Spinal cord (tissue), 10 donors: Measurements from ENCODE around the gene NR3C2. TPM values are rescaled to one million over a fixed set of nuclear protein-coding genes. Genes with fewer than 3 reads are reported as not detected.
"Not testable (repeated sequence)": the region's sequence is repeated elsewhere in the genome, so short reads cannot be mapped to it uniquely, and the experiment has no call there.

Source experiments
- DNase-seq, 6 donors: peaks; one replicate each; pipeline versions ENCODE4 v3.0.0 to v3.0.0-alpha.2; 2013 to 2015; ENCODE audit warnings: low spot score in 6 of 6, low read depth in 4 of 6
- H3K27ac ChIP-seq: one replicate; pipeline ENCODE4 v1.5.1; 2013; ENCODE audit warnings: low read depth, low read length, control low read depth
- H3K27me3 ChIP-seq: one replicate; pipeline ENCODE4 v1.6.1; 2013; ENCODE audit warnings: low read length; ENCODE audit not compliant: control insufficient read depth, insufficient read depth
- H3K36me3 ChIP-seq: one replicate; pipeline ENCODE4 v1.6.1; 2013; ENCODE audit warnings: low read length; ENCODE audit not compliant: control insufficient read depth, insufficient read depth
- H3K4me1 ChIP-seq: one replicate; pipeline ENCODE4 v1.6.1; 2013; ENCODE audit warnings: low read length; ENCODE audit not compliant: control insufficient read depth, insufficient read depth
- H3K4me3 ChIP-seq: one replicate; pipeline ENCODE4 v1.5.1; 2013; ENCODE audit warnings: low read depth, low read length, control low read depth
- H3K9me3 ChIP-seq: one replicate; pipeline ENCODE4 v1.6.1; 2013; ENCODE audit warnings: low read length; ENCODE audit not compliant: control insufficient read depth, insufficient read depth
- WGBS: methylation state at CpG from one replicate; pipeline ENCODE4 v1.1.5; 2013; ENCODE audit warnings: missing lambda C conversion rate; ENCODE audit not compliant: insufficient coverage; 5-methylcytosine and 5-hydroxymethylcytosine counted together
- polyA plus RNA-seq, 2 donors: library from polyadenylated mRNA; unstranded; fragments of 120-200 nt; gene quantifications; one replicate each; pipeline ENCODE4 v1.2.1, GENCODE V29; 2013; ENCODE audit not compliant: insufficient read length in 2 of 2
- total RNA-seq, 2 donors: library from RNA; depleted of rRNA in 1 of 2; stranded (reverse); fragments of 120-200 nt in 1 of 2; fragments of >200 nt in 1 of 2; gene quantifications; one replicate each; pipeline versions ENCODE4 v1.2.3 to v1.2.4, GENCODE V29; 2013 to 2014
- donor health status: healthy.

NR3C2 gene
- total and polyA plus RNA-seq, 4 donors: 9.2 to 27.0 (median 14.1) TPM

DNA sequence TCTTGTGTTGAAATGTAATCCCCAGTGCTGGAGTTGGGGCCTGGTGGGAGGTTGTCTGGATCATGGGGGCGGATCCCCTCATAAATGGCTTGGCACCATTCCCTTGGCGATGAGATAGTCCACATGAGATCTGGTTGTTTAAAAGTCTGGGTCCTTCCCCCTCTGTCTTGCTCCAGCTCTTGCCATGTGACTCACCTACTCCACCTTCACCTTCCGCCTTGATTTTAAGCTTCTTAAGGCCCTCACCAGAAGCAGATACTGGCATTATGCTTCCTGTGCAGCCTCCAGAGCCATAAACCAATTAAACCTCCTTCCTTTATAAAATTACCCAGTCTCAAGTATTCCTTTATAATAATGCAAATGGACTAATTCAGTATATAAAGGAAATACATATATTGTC lies 111.5 kb downstream of the NR3C2 start:
- Histone ChIP-seq H3K9me3 (no peaks in the 10 kb centered on the region), H3K27ac (no peak overlapping the region), H3K4me1 (no peaks in the 10 kb centered on the region), H3K4me3 (no peak overlapping the region), H3K27me3 (no peaks in the 10 kb centered on the region), H3K36me3 (no peaks in the 10 kb centered on the region)
- no peak for DNase-seq
- 83% methylated on average over 2 of the region's 3 CpGs for WGBS

DNA sequence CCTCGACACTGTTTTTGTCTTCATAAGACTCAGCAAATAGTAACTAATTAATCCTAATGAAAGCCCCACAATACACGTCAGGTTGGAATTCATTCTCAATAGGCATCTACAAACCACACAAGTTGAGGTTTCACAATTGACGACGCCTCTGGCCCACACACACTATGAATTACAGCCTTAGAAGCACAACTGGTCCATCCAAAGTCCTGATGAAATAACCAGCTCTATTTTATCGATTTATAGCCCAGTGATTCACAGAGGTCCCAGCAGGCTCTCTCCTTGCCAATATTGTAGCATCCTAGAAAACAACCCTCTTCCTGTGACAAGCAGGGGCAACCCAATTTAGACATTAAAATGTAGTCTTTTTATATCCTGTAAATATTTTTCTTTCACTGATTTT lies 112.1 kb downstream of the NR3C2 start:
- no peaks in the 10 kb centered on the region for H3K4me1 ChIP-seq
- no peaks in the 10 kb centered on the region for H3K27me3 ChIP-seq
- H3K4me3 ChIP-seq: no peak overlapping the region
- H3K27ac ChIP-seq: no peak overlapping the region
- no peak for DNase-seq
- WGBS: 39% methylated on average over 4 of the region's 5 CpGs
- no peaks in the 10 kb centered on the region for H3K9me3 ChIP-seq
- no peaks in the 10 kb centered on the region for H3K36me3 ChIP-seq

DNA sequence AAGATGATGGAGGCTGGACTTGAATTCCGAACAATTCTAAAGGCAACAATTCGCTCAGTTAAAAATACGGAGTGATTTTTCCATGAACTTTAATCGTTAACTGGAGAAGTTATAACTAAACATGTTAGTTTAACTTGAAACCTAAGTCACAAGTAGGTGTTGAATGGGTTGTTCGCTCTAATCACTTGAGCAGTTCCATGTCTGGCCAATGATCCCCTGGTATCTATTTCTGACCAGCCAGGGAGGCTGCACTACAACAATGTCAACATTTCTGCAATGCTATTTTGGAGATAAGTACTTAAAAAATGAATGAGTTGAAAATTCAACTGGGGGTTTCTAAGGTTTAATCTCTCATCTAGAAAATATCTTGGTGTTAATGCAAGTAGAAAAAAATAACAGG lies 112.5 kb downstream of the NR3C2 start:
- H3K4me1 ChIP-seq: no peaks in the 10 kb centered on the region
- WGBS: 100% methylated on average over 2 of the region's 5 CpGs
- H3K27me3 ChIP-seq: no peaks in the 10 kb centered on the region
- H3K27ac ChIP-seq: no peak overlapping the region
- H3K9me3 ChIP-seq: no peaks in the 10 kb centered on the region
- no peak for DNase-seq
- no peaks in the 10 kb centered on the region for H3K36me3 ChIP-seq
- no peak overlapping the region for H3K4me3 ChIP-seq

DNA sequence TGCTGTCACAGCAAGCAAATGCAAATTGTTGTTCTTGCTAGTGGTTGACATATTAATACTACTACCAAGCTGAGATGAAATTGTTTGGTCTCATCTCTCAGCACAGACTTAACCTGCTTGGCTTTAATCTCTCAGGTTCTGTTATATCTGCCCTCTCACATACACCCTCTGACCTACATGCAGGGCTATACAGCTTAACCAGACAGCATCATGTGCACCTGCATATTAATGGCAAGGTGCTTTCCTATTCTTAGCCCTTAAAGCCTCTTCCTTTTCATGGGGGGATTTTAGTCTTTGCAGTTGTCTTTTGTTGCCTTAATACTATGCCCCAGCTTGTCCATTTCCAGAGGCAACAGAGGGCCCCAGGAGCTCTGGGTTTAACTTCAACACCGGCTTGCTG lies 114.5 kb downstream of the NR3C2 start:
- Histone ChIP-seq H3K36me3 (no peaks in the 10 kb centered on the region), H3K27ac (no peak overlapping the region), H3K9me3 (no peaks in the 10 kb centered on the region), H3K27me3 (no peaks in the 10 kb centered on the region), H3K4me1 (no peaks in the 10 kb centered on the region), H3K4me3 (no peak overlapping the region)
- no peak for DNase-seq
- 100% methylated on average over 1 of the region's 1 CpG for WGBS

DNA sequence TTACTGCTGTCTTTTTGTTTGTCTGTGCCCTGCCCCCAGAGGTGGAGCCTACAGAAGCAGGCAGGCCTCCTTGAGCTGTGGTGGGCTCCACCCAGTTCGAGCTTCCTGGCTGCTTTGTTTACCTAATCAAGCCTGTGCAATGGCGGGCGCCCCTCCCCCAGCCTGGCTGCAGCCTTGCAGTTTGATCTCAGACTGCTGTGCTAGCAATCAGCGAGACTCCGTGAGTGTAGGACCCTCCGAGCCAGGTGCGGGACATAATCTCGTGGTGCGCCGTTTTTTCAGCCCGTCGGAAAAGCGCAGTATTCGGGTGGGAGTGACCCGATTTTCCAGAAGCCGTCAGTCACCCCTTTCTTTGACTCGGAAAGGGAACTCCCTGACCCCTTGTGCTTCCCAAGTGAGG lies 118.9 kb downstream of the NR3C2 start:
- H3K36me3 ChIP-seq, H3K27me3 ChIP-seq, H3K4me1 ChIP-seq, H3K27ac ChIP-seq, H3K4me3 ChIP-seq, H3K9me3 ChIP-seq, DNase-seq: not testable (repeated sequence)
- WGBS: 95% methylated on average over 15 of the region's 17 CpGs

DNA sequence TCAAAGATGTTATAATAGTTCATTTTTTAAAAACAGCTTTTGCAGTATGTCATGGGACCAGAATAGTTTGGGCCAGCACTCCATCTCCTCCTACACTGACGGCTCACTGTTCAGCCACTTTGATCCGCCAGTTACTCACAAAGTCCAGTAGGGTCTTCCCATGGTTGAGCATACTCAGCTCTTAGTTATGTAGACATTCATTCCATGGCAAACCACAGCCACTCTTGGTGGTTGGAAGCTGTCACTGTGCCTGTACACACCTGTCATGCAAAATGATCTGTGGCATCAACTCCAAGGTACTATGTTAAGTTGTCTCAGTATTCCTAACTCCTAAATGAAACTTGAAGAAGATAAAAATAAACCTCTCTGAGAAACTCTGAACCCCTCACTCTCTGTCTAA lies 127.2 kb downstream of the NR3C2 start:
- Histone ChIP-seq H3K36me3 (no peaks in the 10 kb centered on the region), H3K4me3 (no peak overlapping the region), H3K9me3 (no peaks in the 10 kb centered on the region), H3K27me3 (no peaks in the 10 kb centered on the region), H3K27ac (no peak overlapping the region), H3K4me1 (no peaks in the 10 kb centered on the region)
- WGBS: 90% methylated on average over 2 of the region's 2 CpGs
- no peak for DNase-seq

DNA sequence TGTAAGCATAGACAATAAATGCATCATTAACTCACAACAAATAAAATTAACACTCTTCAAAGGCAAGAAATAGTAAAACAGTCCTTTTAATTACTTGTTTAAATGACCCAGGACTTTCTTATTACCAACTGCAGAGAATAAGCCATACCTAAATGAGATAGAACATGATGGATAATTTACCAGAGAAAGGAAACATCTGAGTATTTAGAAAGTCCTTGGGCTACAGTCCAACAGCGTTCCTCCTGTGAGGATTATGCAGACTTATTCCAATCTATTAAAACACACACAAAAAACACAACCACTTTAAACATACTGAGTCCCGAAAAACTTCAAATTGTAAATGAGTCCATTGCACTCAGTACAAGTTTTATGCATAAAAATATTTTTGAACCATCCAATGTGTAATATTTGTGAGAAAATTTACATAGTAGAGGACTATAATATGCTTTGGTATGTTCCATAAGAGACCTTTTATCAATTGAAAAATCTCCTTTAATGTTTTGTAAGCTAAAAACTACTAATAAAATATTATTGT lies 129.2 kb downstream of the NR3C2 start:
- H3K36me3 ChIP-seq: no peaks in the 10 kb centered on the region
- no peak overlapping the region for H3K4me3 ChIP-seq
- DNase-seq: peak in 2 of 6 donors; percentile 9 to 28
- no peaks in the 10 kb centered on the region for H3K27me3 ChIP-seq
- no peak overlapping the region for H3K27ac ChIP-seq
- H3K9me3 ChIP-seq: no peaks in the 10 kb centered on the region
- H3K4me1 ChIP-seq: no peaks in the 10 kb centered on the region
- WGBS: no CpG with 5 or more reads among the region's 2 CpGs

DNA sequence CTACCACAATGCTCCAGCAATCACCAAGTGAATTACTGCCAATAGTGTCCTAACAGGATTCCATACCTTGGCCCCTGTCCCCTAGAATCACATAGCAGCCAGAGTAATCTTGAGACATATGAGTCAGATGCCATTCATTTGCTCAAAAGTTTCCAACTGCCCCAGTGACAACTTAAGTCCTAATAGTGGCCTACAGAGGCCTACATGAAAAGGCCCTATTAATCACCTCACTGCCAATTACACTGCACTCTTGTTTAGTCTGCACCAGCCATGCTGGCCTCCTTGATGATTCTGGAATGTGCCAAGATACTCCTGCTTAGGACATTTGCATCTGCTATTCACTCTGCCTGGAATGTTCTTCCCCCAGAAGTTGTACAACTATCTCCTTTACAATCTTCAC lies 130.7 kb downstream of the NR3C2 start:
- no peaks in the 10 kb centered on the region for H3K27me3 ChIP-seq
- no peak overlapping the region for H3K4me3 ChIP-seq
- H3K4me1 ChIP-seq: no peaks in the 10 kb centered on the region
- H3K27ac ChIP-seq: no peak overlapping the region
- no peak for DNase-seq
- H3K9me3 ChIP-seq: no peaks in the 10 kb centered on the region
- H3K36me3 ChIP-seq: no peaks in the 10 kb centered on the region

DNA sequence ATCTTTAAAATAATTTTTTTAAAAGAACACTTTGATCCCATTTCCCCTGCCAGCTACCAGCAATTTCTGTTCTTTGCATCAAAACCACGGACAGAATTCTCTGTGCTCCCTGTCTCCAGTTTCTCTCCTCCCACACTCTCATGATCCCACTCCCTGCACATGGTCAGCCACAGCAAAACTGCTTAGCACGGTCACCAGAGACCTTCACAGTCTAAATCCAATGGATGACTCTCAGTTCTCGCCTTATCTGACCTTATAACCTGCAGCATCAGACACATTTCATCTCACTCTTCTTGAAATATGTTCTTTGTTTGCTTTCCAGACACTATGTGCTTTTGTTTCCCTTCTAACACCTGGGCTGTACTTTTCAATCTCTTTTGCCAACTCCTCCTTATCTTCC lies 131.5 kb downstream of the NR3C2 start:
- no peaks in the 10 kb centered on the region for H3K36me3 ChIP-seq
- H3K4me3 ChIP-seq: no peak overlapping the region
- DNase-seq: no peak
- 88% methylated on average over 3 of the region's 3 CpGs for WGBS
- H3K27me3 ChIP-seq: no peaks in the 10 kb centered on the region
- H3K27ac ChIP-seq: no peak overlapping the region
- no peaks in the 10 kb centered on the region for H3K4me1 ChIP-seq
- H3K9me3 ChIP-seq: no peaks in the 10 kb centered on the region

DNA sequence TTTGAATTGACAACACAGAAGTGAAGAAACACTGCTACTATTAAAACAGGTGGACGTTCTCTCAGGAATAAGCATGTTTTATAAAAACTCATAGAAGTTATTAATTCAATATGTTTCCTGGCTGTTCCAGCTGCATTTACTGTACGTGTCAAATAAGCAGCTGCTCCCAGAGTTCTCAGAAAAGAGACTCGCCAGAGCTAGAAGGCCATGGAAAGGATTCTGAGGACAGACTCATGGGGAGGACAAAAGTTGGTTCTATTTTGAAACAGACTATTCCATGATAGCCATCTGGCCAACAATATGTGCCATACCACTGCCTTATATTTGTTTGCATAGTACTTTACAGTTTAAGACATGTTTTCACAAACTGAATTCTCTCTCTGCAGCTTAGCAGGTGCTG lies 136.5 kb downstream of the NR3C2 start:
- 60% methylated on average over 2 of the region's 3 CpGs for WGBS
- H3K36me3 ChIP-seq: no peaks in the 10 kb centered on the region
- peak in 1 of 6 donors; percentile 66 for DNase-seq
- peaks cover 4% of the 10 kb centered on the region for H3K9me3 ChIP-seq
- H3K27me3 ChIP-seq: no peaks in the 10 kb centered on the region
- H3K4me1 ChIP-seq: no peaks in the 10 kb centered on the region
- H3K27ac ChIP-seq: no peak overlapping the region
- no peak overlapping the region for H3K4me3 ChIP-seq
